HG03280 (cell line): ENCODE results near the gene IDH1.
"Not testable (repeated sequence)": the region's sequence is repeated elsewhere in the genome, so short reads cannot be mapped to it uniquely, and the experiment has no call there.

Source experiments
- ATAC-seq: cut with Tn5 transposase; IDR thresholded peaks from one replicate; pipeline ENCODE4 v1.9.1; 2021; ENCODE audit warnings: mild to moderate bottlenecking, moderate library complexity; ENCODE audit not compliant: unreplicated experiment

IDH1 gene

DNA sequence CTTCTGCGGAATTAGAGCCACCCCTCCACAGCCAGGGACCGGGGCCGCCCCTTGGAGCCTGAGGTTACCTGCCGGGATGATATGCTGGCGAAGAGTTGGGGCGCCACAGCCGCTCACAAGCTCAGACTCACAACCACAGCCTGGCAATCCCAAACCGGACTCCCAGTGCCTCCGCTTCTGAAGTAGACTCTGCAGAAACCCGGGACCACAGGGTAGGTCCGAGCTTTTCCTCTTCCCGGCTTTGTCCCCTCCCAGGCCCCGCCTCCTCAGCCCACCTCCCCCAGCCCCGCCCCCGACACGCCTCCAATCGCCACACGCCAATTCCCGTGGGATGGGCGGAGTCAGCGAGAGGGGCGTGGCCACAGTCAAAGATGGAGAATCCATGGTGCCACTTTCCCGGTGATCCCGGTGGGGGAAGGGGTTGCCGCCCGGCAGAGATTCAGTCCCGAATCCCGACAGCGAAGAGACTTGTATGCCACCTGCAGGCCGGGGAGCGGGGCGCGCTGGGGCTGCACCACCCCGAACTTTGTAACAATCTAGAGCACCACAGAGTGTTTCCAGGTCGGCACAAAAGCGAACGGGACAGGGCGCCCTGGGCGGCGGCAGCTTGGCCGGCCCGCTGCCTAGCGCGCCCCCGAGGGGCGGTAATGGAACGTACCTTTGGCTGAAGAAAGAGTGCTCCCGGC, at the start of gene IDH1:
TSS of gene IDH1 (minus strand) at position 201 of the 686 bp plus-strand sequence. CDS start 3,520 bp downstream, outside the sequence.
- ATAC-seq = peak; percentile 63

DNA sequence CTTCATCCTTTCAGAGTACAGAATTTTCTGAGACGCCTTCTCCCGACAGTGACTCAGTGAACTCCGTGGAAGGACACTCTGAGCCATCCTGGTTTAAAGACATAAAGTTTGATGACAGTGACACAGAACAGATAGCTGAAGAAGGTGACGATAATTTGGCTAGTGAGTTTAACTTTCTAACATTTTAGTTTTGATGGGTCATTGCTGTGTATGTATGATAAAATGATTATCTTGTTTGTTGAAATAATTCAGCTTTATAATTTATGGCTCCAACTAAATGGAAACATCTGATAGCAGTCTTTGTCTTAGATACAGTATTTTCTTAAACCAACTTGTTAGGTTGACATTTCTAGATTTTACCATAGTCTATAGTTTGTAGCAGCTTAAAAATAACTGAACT, 49.3 kb upstream of the IDH1 start:
- ATAC-seq = no peak

DNA sequence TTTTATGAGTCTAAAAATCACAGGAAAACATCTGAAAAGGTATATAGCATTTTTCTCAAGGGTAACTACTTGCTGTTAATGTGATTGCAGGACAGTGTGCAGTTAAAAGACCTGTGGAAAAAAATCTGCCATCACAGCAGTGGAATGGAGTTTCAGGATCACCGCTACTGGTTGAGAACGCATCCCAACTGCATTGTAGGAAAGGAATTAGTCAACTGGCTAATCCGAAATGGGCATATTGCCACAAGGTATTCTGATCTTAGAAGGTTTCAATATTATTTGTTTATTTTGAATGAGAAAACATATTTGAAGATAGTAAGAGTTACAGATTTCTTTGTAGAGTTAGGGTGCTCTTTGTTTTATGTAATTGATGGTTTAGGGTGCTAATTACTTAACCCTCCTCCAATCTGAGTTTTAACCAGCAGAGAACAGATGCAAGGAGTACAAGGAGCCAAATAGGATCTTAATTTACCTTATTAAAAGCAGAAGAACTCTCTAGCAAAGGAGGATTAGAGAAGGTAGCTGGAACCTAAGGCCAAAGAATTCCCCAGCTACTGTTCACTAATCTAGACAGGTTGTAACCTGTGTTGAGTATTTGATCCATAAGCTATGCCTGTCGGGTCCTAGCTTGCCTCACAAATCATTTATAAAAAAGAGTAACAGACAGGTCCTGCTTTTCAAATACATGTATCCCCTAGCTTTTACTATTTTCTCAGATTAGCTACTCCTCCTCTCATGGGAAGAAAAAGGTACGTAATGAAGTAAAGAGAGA, 46.2 kb upstream of the IDH1 start:
- no peak for ATAC-seq

DNA sequence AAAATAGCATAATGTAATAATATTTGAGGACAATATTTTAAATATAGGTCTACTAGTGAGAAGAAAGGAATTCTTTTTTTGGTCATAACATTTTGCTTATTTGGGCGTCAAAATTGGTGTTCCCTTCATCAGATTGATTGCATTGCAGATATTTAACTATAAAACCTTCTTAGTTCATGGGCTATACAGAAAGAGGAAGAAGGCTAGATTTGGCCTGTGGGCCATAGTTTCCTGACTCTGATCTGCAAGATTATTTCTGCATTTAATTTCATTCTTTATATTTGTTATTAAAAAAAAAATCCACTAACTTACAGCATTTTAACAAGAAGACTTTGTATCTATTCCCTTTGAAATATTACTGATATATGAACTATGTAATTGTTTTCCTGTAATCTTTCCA, 43.1 kb upstream of the IDH1 start:
- ATAC-seq = no peak

DNA sequence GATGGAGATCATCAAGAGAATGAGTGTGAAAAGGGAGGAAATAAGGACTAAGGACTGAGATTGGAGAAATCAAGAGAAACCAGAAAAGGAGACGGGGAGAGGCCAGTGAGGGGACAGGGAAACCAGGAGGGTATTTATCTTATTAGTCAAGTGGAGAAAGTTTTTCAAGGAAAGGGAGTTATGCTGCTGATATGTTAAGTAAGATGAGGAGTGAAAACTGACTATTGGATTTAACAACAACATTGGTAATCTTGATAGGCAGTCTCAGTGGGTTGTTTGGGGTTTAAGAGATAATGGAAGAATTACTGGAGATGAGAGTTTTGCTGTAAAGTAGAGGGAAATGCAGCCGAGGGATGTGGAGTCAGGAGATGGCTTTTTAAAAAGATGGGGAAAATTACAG, 41.7 kb upstream of the IDH1 start:
- no peak for ATAC-seq

DNA sequence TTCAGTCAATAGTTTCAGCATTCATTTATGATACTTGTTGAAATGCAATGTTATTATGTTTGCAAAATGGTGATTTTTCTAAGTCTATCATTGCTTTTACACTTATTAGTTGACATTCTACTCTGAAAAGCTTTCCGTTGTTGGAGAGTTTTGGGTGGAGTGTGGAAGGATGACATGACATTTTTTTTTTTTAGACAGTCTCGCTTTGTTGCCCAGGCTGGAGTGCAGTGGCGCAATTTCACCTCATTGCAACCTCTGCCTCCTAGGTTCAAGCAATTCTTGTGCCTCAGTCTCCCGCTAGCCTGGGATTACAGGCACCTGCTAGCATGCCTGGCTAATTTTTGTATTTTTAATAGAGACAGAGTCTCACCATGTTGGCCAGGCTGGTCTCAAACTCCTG, 41.0 kb upstream of the IDH1 start:
- ATAC-seq = no peak

DNA sequence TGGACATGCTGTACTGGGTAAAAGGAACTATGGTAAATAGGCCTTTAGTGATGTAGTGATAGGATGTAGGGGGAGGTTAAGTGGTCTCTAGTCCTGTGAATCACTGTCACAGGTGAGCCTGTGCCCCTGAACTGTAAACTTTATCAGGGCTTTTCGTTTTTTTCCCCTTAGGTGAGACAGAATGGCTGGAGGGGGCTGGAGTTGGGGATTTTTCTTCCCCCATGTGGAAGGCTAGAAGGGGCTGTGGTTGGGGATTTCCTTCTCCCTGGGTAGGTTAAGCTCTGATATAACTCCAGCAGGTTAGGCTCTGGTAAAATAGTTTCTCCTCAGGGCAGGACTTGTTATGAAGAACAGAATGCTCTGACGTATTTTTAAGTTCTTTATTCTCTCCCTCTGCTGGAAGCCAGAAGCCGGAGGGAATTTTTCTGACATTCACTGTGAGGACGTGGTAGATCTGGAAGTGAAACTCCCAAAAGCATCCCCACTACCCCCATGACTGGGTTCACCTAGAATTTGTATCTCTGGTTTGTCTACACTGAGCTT, 39.7 kb upstream of the IDH1 start:
- peak; percentile 41 for ATAC-seq

DNA sequence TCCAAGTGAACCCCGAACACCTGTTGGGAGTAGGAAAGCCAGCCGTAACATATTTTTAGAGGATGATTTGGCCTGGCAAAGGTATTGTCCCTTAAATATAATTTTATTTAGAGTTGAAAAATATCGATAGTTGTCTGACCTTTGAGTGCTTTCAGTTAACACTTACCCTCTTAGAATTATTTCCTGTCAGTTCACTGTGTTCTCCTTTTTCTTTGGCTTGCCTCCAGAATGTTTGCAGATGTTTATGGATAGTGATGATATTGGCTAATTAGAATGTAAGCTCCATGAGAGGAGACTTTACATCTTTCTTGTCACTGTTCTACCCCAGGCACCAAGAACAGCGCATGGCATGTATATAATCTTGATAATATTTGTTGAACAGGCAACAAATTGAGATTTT, 31.0 kb upstream of the IDH1 start:
- no peak for ATAC-seq

DNA sequence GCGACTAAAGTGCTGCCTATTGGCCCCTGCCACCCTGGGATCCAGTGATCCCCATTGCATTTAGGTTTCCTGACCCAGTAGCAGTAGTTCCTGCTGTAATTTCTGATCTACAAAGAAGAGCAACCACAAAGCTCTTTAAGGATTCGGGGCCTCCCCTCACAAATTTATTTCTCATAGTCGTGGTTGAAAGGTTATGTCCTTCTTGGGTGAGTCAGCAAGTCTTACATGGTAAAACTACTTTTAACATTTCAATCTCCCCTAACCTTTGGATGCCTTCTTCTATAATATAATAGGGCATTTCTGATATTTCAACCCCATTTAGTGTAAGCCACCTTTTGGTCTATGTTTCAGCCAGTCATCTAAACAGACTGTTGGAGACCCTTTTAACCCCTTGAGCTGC, 26.1 kb upstream of the IDH1 start:
- no peak for ATAC-seq

DNA sequence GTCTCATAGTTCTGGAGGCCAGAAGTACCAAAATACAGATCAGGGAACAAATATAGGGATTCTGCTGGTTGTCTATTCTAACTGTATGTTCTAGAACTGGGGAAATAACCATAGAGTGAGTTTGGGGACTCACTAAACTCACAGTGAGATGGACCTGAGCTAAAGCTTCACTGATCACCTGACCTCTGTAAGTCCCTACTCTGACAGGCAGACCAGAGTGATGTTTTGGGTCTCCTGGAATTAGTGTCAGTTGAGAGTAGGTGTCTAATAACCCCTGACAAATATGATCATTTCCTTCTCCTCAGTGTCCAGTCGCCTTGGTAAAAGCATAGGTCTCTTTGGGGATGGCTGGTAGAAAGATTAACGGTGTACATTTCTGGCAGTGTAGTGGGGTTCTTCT, 25.4 kb upstream of the IDH1 start:
- ATAC-seq = no peak

DNA sequence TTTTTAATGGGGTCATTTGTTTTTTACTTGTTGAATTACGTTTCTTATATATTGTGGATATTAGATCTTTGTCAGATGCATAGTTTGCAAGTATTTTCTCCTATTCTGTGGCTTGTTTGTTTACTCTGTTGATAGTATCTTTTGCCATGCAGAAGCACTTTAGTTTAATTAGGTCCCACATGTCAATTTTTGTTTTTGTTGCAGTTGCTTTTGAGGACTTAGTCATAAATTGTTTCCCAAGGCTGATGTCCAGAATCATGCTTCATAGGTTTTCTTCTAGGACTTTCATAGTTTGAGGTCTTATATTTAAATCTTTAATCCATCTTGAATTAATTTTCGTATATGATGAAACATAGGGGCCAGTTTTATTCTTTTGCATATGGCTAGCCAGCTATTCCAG, 24.4 kb upstream of the IDH1 start:
- no peak for ATAC-seq

DNA sequence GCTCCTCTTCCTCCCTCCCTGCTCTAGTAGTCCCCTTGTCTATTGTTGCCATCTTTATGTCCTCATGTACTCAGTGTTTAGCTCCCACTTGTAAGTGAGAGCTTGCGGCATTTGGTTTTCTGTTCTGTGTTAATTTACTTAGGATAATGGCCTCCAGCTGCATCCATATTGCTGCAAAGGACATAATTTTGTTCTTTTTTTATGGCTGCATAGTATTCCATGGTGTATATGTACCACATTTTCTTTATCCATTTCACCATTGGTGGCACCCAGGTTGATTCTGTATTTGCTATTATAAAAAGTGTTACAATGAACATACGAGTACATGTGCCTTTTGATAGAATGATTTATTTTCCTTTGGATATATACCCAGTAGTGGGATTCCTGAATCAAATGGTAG, 23.7 kb upstream of the IDH1 start:
- no peak for ATAC-seq

DNA sequence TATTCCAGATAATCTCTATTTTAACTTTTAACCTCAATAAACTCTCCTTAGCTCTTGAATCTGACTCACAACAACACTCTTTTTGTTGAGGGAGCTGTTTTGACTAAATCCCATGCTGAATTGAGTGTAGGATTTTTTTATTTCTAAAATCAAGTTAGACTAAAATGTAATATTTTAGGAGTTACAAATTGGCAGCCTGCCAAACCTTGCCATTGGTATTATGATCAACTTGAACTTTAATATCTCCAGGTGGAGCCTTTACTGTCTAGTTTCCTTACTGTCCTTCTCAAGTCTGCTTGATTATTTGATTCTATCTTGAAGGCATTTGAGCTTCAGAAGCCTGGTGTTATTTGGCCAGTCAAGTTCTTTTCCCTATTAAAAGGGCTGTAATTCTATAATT, 19.9 kb upstream of the IDH1 start:
- no peak for ATAC-seq

DNA sequence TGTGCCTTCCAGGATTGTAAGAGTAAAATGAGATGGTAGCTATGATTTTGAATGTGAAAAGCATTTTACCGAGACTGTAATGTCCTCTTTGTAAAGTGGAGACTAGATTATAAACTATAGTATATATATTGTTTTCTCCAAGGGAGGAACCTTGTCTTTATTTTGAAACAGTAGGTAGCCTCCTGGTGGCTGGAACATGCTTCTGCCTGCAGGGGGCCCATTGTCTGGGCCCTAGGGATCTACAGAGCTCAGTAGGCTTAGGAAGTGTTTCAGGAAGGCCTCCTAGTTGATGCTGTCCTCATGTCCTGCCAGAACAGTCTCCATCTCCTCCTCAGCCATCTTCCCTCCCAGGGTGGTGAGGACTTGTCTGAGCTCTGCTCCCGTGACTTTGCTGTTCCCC, 14.2 kb upstream of the IDH1 start:
- no peak for ATAC-seq

DNA sequence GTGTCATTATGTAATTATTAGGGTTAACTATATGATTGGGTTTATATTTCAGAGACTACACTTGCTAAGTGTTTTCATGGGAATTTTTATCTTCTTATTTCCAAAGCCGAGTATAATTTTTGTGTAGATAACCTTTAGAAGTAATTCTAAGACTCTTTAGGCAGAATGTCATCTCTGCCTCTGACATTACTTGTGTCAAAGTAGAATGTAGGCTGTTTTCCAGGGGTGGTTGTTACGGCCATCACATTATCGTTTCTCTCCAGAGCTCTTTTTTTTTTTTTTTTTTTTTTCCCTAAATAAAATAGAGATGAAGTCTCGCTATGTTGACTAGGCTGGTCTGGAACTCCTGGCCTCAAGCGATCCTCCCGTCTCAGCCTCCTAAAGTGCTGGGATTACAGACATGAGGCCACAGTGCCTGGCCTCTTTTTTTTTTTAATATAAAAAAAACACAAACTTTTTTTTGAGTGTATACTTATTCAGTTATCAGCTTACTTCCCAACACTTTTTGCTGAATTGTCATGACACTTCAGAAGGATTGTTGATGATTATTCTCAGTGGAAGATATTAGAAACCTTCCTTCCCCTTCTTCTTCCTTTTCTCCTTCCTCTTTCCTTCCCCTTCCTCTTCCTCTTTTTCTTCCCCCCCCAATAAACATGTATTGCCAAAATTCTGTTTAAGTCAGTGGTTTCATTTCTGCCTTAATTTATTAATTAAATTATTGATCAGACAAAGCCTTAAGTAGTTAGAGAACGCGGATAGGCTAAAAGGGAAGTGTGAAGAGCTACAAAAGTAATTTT, 13.5 kb upstream of the IDH1 start:
- ATAC-seq = no peak

DNA sequence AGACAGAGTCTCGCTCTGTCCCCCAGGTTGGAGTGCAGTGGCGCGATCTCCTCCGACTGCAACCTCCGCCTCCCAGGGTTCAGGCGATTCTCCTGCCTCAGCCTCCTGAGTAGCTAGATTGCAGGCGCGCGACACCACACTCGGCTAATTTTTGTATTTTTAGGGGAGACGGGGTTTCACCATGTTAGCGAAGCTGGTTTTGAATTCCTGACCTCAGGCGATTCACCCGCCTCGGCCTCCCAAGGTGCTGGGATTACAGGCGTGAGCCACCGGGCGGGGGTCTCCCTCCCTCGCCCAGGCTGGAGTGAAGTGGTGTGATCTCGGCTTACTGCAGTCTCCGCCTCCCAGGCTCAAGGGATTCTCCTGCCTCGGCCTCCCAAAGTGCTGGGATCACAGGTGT, 12.7 kb upstream of the IDH1 start:
- not testable (repeated sequence) for ATAC-seq

DNA sequence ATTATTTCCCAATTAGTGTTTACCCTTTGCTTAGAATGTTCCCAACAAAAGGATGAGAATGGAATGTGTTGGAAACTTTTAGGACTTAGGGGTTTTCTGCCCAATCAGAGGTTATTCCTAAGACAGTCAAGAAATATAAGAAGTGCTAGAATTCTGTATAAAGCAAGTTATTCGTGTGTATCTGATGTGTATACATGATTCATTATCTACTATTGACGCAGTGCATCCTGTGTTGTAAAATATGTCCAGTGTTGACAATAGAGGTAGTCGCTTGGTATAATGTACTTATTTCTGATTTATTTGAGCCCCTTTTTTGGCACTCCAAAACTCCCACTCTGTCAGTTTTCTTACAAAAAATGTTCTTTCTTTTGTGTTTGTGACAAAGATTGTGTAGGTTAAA, 12.1 kb upstream of the IDH1 start:
- ATAC-seq = no peak

DNA sequence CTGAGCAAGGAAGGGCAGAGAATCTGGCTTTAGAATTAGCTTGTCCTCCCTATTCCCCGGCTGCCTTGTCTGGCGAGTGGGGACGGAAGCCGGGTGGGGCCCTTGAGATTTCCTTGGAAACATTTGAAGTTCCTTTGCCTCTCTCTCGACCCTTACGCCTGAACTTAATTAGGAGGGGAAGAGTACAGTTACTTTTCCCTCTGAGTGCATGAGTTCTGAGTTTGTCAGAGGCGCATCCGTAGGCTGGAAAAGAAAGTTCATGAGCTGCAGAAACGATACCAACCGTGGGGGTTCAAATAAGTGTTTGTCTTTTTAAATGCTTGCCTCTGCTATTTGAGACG, 11.7 kb upstream of the IDH1 start:
- ATAC-seq = peak; percentile 8

DNA sequence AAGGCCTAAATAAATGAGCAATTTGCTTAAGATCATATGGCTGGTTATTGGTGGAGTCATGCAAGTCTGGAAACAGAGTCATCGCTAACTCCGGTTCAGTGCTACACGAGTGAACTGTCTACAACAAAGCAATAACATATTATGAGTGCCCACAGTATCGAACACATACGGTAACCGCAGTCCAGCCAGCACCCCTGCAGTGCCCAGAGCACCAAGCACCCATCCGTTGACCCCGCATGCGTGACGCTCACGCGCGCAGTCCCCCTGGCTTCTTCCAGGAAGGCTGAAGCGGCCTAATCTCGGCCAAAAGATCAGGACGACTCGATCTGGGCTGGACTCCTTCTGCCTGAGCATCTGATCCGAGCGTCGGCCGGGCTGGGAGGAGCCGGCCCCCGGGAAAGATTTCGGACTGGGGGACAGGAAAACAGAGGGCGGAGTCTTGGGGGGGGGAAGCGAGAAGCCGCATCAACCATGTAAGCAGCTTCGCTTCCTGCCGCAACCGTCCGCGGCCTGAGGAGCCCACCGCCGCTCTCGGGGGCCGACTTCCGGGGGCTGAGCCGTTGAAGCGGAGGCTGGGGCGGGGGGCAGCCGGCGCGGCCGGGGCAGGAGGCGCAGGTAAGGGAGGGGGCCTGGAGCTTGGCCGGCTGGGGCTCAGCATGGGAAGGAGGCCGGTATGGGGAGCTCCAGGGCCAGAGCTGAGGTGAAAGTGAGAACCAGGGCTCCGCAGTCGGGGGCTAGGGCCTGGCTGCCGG, 11.1 kb upstream of the IDH1 start, which contains the start of gene PIKFYVE:
TSS of gene PIKFYVE (plus strand) at position 455 of the 752 bp plus-strand sequence. CDS start 5,265 bp downstream, outside the sequence.
- peak; percentile 81 for ATAC-seq

DNA sequence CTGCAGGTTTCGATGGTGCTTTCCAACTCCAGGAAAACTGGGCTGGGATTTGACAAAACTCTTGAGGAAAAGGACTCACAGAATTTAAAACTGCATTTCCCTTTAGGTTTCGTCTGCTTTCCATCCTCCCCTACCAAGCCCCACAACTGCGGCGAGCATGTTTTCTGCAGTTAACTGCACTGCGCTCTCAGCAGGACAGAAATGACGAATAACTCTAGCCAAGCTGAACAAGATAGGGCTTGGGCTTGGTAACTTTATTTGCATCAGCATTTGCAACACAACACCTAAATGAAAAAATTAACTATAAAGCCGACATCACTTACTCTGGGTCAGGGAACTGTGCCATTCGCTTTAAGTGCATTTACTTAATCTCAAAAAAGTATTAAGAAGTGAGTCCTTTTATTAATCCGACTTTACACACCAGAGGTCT, 10.5 kb upstream of the IDH1 start:
- peak; percentile 50 for ATAC-seq
